NCI-H1105 treated with DMSO at 0.1 percent for 48 hours (cell line): ENCODE measurements around the gene P2RY8.
"Not testable (repeated sequence)": the region's sequence is repeated elsewhere in the genome, so short reads cannot be mapped to it uniquely, and the experiment has no call there.

Experiments used
- DNase-seq: peaks from one replicate; lab custom pipeline; 2025; lab: John Stamatoyannopoulos, UW

Gene P2RY8

GRCh38 chrX:1537031-1537715 lies at the start of gene P2RY8:
Gene P2RY8 (minus strand): TSS chrX:1537185. CDS start chrX:1466558, 70,627 bp downstream.
- no peak for DNase-seq

GRCh38 chrX:1584237-1585011 lies 47.4 kb upstream of the P2RY8 start:
- no peak for DNase-seq

- no peak for DNase-seq
These were observed 45.9 kb upstream of the P2RY8 start for GRCh38 chrX:1582686-1583437.

- DNase-seq = peak; percentile 5
These were observed 44.1 kb upstream of the P2RY8 start for GRCh38 chrX:1581132-1581531.

- no peak for DNase-seq
These were observed 41.7 kb upstream of the P2RY8 start for GRCh38 chrX:1578511-1579173.

GRCh38 chrX:1577845-1578244 lies 40.9 kb upstream of the P2RY8 start:
- no peak for DNase-seq

- DNase-seq = no peak
These were observed 39.4 kb upstream of the P2RY8 start for GRCh38 chrX:1576201-1576992.

GRCh38 chrX:1574181-1574580 lies 37.2 kb upstream of the P2RY8 start:
- not testable (repeated sequence) for DNase-seq

- DNase-seq = no peak
These were observed 28.0 kb upstream of the P2RY8 start for GRCh38 chrX:1564750-1565683.

- DNase-seq = not testable (repeated sequence)
These were observed 27.1 kb upstream of the P2RY8 start for GRCh38 chrX:1564077-1564476.

GRCh38 chrX:1561164-1561563 lies 24.2 kb upstream of the P2RY8 start:
- no peak for DNase-seq

GRCh38 chrX:1558761-1559468 lies 21.9 kb upstream of the P2RY8 start:
- DNase-seq = no peak

GRCh38 chrX:1557442-1557841 lies 20.5 kb upstream of the P2RY8 start:
- not testable (repeated sequence) for DNase-seq

GRCh38 chrX:1555370-1555769 lies 18.4 kb upstream of the P2RY8 start:
- DNase-seq = no peak

GRCh38 chrX:1554469-1555210 lies 17.7 kb upstream of the P2RY8 start:
- DNase-seq = no peak

- DNase-seq = no peak
These were observed 15.1 kb upstream of the P2RY8 start for GRCh38 chrX:1551959-1552546.

- no peak for DNase-seq
These were observed 9.8 kb upstream of the P2RY8 start for GRCh38 chrX:1546691-1547251.

- DNase-seq = no peak
These were observed 8.9 kb upstream of the P2RY8 start for GRCh38 chrX:1545776-1546408.
